HepG2 (cell line): ENCODE results near the gene KMT2D. TPM values are rescaled to one million over a fixed set of nuclear protein-coding genes. Genes with fewer than 3 reads are reported as not detected.

ENCODE experiments used
- CBFB ChIP-seq: sonication (generic); formaldehyde crosslinking; IDR thresholded peaks from 2 replicates; pipeline ENCODE4 v1.4.0; 2020; ENCODE audit warnings: missing genetic modification reagents
- CERS6 ChIP-seq: sonication (generic); formaldehyde crosslinking; IDR thresholded peaks from 2 replicates; pipeline ENCODE4 v1.5.0; 2020; ENCODE audit warnings: missing genetic modification reagents
- E2F2 ChIP-seq: sonication (generic); formaldehyde crosslinking; IDR thresholded peaks from 2 replicates; pipeline ENCODE4 v1.4.0; 2020; ENCODE audit warnings: missing genetic modification reagents, borderline replicate concordance
- KAT8 ChIP-seq: IDR thresholded peaks from 2 replicates; pipeline ENCODE4 v1.6.1; 2016; ENCODE audit warnings: missing genetic modification reagents, missing compliant biosample characterization
- ZNF407 ChIP-seq: sonication (generic); formaldehyde crosslinking; IDR thresholded peaks from one replicate; pipeline ENCODE4 v1.5.1; 2020; ENCODE audit warnings: mild to moderate bottlenecking, missing genetic modification reagents; ENCODE audit errors: not compliant biosample characterization
- ZNF430 ChIP-seq: sonication (generic); formaldehyde crosslinking; IDR thresholded peaks from 2 replicates; pipeline ENCODE4 v1.9.0; 2021; ENCODE audit warnings: mild to moderate bottlenecking, missing genetic modification reagents
- ZNF775 ChIP-seq: sonication (generic); formaldehyde crosslinking; IDR thresholded peaks from 2 replicates; pipeline ENCODE4 v1.4.0; 2020; ENCODE audit warnings: missing genetic modification reagents, mild to moderate bottlenecking, moderate library complexity, borderline replicate concordance
- polyA plus RNA-seq, 8 experiments: library from polyadenylated mRNA; depleted of rRNA in 3 of 8; stranded (reverse) in 7 of 8; unstranded in 1 of 8; fragments of >200 nt; fragmentation: Illumina TruSeq in 4 of 8; extraction: Trizol in 4 of 8; gene quantifications; 2 replicates each; pipeline versions ENCODE4 v1.2.1 to v1.2.3, GENCODE V29; 2011 to 2016; ENCODE audit warnings: low read depth in 4 of 8, missing spikeins in 1 of 8, mixed read lengths in 1 of 8; ENCODE audit not compliant: insufficient read depth in 1 of 8
- total RNA-seq, 5 experiments: library from RNA; depleted of rRNA; stranded (reverse); fragments of >200 nt; fragmentation: Illumina TruSeq; extraction: Trizol; gene quantifications; 2 replicates each; pipeline ENCODE4 v1.2.3, GENCODE V29; 2016; ENCODE audit warnings: low read depth in 1 of 5
- TF ChIP-seq, protein P1 (sequence below): sonication (generic); formaldehyde crosslinking; IDR thresholded peaks from 2 replicates; pipeline ENCODE4 v1.8.1; 2022; ENCODE audit warnings: low read depth, mild to moderate bottlenecking, missing genetic modification reagents
- TF ChIP-seq, protein P2 (sequence below): sonication (generic); formaldehyde crosslinking; IDR thresholded peaks from 2 replicates; pipeline ENCODE4 v1.5.1; 2020; ENCODE audit warnings: mild to moderate bottlenecking, missing genetic modification reagents, moderate library complexity

KMT2D gene
- total and polyA plus RNA-seq, 2 of the 13 experiments (the other 11 are each of a cell fraction or from before 2014, with no cell fraction given): 8.1 to 10.4 TPM

DNA sequence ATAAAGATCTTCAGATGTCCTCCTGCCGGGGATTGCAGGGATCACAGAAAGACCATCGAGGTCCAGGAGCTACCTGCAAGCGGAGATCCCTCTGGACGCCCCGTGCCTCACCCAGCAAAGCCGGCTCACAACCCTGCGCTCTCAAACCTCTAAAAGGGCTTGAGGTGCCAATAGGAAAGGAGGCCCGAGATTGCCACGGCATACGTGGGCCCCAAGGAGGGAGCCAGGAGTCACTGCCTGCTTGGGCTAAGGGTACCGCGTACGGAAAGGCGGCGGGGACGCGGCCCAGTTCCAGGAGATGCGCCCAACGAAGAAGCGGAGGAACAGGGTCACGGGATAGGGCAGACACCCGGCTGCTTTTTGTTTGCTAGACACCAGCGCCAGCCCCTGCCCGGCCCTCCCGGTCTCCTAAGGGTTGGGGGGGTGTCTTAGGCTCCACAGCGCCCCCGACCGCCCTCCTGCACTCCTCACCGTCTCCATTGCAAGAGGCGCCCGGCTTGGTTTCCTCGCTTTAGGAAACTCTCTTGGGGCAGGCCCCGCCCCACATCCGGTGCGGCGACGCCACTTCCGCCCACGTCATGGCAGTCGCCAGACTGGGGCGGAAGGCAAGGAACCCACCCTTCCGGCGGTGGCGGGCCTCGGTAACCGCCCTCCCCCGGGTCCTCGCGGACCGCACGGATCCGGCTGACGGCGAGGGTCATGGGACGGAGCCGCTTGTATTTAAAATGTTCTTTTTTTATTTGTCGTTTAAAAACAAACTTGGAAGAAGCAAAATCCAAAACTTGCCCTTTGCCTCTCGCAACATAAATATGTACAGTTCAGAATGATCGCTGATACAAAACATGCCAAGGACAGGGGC lies 42.1 kb downstream of the KMT2D start, which contains the start of gene PRKAG1 (continued):
- TF ChIP-seq KAT8 (CRISPR knock-in tag): peak; percentile 97
- TF ChIP-seq CERS6 (CRISPR knock-in tag): no peak
- TF ChIP-seq CBFB: peak; percentile 62; the same call in 1 of the 2 replicates
- TF ChIP-seq ZNF430 (CRISPR knock-in tag): no peak
- TF ChIP-seq, protein P1, sequence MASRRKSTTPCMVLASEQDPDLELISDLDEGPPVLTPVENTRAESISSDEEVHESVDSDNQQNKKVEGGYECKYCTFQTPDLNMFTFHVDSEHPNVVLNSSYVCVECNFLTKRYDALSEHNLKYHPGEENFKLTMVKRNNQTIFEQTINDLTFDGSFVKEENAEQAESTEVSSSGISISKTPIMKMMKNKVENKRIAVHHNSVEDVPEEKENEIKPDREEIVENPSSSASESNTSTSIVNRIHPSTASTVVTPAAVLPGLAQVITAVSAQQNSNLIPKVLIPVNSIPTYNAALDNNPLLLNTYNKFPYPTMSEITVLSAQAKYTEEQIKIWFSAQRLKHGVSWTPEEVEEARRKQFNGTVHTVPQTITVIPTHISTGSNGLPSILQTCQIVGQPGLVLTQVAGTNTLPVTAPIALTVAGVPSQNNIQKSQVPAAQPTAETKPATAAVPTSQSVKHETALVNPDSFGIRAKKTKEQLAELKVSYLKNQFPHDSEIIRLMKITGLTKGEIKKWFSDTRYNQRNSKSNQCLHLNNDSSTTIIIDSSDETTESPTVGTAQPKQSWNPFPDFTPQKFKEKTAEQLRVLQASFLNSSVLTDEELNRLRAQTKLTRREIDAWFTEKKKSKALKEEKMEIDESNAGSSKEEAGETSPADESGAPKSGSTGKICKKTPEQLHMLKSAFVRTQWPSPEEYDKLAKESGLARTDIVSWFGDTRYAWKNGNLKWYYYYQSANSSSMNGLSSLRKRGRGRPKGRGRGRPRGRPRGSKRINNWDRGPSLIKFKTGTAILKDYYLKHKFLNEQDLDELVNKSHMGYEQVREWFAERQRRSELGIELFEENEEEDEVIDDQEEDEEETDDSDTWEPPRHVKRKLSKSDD (CRISPR knock-in tag): no peak
- TF ChIP-seq ZNF407 (CRISPR knock-in tag): no peak
- no peak for TF ChIP-seq ZNF775 (CRISPR knock-in tag)
- no peak for TF ChIP-seq E2F2 (CRISPR knock-in tag)
- TF ChIP-seq, protein P2, sequence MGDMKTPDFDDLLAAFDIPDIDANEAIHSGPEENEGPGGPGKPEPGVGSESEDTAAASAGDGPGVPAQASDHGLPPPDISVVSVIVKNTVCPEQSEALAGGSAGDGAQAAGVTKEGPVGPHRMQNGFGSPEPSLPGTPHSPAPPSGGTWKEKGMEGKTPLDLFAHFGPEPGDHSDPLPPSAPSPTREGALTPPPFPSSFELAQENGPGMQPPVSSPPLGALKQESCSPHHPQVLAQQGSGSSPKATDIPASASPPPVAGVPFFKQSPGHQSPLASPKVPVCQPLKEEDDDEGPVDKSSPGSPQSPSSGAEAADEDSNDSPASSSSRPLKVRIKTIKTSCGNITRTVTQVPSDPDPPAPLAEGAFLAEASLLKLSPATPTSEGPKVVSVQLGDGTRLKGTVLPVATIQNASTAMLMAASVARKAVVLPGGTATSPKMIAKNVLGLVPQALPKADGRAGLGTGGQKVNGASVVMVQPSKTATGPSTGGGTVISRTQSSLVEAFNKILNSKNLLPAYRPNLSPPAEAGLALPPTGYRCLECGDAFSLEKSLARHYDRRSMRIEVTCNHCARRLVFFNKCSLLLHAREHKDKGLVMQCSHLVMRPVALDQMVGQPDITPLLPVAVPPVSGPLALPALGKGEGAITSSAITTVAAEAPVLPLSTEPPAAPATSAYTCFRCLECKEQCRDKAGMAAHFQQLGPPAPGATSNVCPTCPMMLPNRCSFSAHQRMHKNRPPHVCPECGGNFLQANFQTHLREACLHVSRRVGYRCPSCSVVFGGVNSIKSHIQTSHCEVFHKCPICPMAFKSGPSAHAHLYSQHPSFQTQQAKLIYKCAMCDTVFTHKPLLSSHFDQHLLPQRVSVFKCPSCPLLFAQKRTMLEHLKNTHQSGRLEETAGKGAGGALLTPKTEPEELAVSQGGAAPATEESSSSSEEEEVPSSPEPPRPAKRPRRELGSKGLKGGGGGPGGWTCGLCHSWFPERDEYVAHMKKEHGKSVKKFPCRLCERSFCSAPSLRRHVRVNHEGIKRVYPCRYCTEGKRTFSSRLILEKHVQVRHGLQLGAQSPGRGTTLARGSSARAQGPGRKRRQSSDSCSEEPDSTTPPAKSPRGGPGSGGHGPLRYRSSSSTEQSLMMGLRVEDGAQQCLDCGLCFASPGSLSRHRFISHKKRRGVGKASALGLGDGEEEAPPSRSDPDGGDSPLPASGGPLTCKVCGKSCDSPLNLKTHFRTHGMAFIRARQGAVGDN (CRISPR knock-in tag): peak; percentile 91
